ENCODE results near the gene NRG2.

NRG2 gene

DNA sequence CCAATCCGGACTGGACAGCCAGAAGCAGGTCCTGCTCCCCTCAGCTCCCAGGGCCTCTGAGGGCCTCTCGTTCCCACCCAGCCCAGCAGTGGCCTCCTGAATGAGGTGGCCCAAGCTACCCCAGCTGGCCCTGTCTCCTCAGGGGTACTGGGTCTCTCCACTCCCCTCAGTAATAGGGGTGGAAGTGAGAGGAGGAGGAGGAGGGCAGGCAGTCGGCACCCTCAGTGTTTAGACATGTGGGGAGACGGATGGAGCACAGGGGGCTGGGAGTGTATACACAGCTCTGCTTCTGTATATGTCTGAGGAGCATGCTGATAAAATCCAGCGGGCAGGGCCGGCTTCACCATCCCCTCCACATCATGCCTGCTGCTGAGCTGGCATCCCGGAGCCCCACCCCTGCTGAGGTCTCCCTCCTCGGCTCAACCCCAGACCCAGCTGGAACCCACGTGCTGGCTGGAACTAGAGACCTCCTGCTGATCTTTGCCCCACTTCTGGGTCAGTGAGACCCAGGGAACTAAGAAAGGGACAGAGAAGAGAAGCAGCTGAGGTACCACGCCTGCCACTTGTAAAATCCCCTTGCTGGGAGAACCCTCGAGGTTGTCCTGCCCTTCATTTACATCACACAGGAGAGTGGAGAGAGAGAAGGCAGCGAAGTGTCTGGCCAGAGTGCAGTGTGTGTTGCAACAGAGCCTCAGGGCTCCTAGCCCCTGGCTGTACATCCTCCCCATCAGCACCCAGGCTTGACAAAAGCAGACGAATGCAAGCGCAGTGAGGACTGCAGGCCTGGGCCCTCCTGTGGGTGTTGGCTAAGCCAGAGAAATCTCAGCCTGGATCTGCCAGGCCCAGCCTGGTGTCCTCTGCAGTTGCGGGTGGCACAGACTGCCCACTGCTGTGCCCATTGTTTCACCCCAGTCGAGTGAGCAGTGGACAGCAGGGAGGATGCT is 170.0 kb downstream of the NRG2 start:
- no peak for DNase-seq

DNA sequence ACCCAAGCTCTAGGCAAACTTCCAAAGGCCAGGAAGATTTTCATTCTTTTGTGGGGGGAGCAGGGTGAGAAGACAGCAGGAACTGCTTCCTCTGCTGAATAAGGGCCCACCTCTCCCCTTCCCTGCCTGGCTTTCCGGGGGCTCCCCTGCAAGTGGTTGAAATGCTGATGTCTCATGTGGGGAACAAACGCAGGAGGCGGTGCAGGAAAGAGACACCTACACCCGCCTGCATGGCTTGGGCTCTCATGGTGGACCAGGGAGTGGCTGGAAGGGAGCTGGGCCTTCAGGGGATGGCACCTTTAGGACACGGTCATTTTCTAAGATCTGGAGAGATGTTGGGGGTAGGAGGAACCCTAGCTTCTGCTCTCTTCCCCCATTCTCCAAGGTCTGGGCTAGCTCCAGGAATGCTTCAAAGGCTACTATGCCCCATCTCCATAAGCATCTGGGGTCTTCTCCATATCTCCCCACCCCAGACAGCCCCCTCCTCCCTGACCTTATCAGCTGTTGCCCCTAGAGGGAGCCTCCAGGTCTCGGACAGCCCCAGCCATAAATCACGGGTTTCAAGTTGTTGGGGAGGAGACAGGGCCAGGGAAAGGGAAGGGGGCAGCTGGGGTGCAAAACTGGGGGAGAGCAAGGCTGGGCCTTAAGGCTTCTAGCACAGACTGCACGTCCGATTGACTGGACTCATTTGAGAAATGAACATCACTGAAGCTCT is 170.9 kb downstream of the NRG2 start:
- DNase-seq, result no peak

DNA sequence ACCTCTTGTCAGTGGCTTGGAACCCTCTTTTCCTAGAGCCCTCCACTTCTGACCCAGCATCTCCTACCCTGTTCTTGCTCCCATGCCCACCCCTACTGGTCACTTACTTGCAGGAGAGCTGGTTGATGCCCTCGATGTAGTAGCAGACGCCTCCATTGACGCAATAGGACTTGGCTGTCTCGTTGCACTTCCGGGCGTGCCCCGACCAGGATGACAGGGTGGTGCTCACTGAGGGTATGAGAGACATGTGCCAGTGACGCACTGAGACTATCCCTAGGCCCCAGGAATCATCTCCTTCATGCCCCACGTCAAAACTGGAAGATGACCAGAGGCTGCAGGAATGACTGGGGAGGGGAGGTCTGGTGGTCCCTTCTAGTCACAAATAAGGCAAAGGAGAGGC is 171.5 kb downstream of the NRG2 start:
- no peak for DNase-seq

DNA sequence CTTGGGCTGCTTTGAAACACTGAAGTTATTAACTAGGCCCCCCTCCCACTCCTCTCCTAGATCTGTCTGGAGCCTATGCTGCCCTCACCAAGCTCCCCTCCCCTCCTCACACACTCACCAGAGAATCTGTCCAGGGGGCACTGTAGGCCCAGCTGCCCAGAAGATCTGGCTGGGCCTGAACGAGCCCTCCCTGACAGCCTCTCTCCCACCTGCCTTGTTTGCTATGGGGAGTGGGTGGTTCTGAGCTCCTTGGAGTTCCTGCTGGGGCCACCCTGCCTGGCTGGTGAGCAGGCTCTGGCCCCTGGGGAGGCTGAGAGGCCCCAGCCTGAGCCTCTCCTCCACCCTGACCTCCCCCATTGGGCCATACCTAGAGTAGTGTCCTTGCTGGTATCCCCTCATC is 172.4 kb downstream of the NRG2 start:
- no peak for DNase-seq

DNA sequence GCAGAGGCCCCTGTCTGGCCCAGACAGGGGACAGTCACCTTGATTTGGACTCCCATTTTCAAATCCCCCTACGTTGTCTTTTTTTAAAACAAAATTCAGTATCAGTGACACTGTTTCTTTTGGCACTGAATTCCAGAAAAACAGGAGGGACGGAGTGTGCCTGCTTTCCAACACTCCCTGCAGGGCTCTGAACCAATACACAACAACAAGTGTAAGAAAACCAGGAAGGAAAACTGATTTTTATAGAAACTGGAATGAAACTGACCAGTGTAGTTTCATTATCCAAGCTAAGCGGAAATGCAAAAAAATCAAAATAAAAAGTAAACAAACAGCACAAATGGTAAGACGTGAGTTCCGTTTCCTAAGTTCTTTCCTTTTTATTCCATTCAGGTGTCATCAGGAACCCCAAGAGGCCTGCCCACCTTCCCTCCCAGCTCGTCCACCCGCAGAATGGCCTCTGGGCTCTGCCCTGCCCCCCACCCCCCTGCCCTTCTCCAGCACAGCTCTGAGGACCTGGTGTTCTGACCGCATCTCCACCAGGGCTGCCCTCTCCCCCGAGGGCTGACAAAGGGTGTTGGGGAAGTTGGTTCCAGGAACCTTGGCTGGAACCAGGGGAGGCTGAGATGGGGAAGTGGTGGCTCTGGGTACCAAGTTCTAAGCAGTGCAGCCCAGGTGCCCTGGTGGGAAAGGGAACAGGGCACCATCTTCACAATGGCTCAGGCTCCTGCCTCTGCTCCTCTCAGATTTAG is 173.9 kb downstream of the NRG2 start:
- no peak for DNase-seq

DNA sequence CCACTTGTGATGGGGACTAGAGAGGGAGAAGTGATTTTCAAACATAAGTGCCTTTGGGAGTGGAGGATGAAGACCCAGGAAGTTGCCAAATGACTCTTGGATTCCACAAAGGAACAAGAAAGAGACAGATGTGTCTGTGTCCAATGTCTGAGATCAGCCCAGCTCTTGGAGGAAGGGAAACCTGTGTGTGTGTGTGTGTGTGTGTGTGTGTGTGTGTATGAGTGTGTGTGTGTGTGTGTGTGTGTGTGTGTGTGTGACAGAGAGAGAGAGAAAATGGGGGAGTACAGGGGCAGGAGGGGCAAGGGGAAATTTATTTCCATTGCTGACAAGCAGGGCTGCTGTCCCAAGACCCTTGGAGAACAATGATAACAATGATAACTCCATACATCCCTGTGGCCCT is 175.5 kb downstream of the NRG2 start:
- no peak for DNase-seq

DNA sequence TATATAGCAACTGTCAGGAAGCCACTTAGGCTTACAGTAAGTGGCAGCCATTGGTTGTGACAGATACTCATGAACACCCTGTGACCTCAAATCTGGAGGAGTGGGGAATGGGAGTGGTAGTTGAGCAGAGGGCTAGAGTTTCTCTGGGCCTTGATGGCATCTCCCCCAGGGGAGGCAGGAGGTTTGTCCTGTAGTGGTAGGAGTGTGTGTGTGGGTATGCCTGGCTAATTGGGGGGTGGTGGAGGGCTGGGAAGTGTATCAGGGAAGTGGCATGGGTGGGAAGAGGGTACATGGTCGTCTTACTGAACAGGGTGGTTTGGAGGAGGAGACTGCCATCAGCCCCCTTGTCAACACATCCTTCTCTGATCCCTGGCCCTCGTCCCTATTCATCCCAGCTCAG is 176.0 kb downstream of the NRG2 start:
- no peak for DNase-seq

DNA sequence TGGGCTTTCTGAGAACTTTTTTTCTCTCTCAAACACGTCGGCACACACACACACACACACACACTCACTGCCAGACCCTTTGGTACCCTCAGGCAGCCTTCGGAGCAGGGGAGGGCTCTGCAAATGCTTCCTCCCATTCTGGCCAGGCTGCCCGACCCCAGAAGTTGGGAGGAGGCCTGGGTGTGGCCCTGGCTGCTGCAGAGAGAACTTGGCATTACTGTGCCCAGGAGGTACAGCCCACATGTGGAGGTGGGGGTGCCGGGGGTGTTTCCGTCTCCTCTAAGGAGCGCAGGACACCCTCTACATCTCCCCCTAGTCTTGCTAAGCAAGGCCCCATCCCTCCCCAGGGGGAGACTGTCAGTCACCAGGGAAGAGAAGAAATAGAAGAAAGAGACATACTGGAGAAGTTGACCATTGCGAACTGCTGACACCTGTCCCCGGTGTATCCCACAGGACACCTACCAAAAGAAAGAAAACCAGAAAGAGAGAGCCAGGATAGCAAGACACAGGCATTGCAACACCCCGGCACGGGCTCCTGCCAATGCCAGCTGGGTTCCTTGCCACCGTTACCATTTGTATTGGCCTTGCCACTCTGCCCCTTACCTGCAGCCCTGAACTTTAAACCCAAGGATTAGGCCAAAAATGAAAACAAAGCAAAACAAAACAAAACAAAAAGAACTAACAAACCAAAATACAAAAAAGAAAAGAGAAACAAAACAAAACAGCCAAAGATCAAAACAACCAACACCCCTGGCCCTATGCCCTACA is 178.2 kb downstream of the NRG2 start:
- no peak for DNase-seq

DNA sequence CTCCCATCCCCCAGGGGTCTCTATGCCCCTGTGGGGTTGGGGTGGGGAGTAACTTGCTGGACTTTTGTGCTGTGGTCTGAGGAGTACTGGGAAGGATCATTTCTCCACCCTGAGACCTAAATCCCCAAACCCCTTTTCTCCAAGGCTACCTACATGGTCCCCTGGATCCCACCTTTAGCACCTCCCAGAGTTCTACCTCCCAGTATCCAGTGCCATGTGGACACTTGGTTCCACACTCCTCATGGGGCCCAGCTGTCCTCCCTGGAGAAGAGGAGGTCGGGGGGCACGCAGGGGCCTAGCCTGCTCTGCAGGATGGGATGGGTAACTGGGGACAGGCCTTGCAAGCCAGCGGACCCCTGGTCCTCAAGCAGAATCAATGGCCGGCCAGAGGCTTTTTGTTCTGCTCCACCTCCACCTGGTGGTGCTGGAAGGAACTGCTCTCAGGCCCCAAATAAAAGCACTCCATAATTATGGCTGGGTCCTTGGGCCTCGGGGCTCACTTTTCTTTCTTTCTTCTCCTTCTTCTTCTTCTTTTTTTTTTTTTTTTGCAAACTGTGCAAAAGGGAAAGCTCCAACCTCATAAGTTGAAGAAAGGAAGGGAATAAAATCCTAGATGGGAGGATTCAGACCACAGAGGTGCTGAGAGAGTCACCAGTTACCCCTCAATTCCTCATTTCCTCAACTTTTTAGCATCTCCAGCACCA is 179.1 kb downstream of the NRG2 start:
- peak; percentile 24 to 69 for DNase-seq

DNA sequence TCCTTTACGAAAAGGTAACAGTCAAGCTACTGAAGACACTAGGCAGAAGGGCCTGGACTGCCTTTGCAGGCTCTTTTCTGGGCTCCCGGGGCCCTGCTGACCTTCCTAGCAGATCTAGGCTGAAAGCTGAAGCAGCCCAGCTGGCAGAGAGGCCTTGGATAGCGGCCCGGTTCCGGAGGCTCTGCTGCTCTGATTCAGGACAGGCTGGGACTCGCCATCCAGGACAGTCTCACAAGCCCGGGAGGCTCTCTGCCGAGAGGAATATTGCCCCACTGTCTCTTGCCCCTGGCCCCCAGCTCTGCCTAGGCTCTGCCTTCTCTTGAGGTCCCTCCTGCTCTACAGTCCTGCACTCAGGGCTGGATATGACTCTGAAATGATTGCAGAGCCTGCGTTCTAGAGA is 179.7 kb downstream of the NRG2 start:
- DNase-seq, result no peak

DNA sequence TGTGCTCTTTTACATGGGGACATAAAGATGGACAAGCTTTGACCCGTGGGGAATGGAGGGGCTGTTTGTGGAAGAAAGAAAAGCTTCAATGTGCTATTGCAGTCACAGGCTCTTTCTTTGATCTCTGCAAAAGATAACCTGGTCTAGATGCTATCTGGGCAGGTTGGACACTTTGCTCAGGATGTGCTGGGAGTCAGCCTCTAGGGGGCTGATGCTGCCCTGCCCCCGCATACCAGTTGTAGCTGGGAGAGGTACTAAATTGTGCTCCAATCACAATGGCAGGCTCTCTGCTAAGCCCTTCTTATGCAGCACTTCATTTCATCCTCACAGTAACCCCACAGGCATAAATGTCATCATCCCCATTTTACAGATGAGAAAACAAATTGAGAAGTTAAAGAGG is 180.3 kb downstream of the NRG2 start:
- DNase-seq, result no peak

DNA sequence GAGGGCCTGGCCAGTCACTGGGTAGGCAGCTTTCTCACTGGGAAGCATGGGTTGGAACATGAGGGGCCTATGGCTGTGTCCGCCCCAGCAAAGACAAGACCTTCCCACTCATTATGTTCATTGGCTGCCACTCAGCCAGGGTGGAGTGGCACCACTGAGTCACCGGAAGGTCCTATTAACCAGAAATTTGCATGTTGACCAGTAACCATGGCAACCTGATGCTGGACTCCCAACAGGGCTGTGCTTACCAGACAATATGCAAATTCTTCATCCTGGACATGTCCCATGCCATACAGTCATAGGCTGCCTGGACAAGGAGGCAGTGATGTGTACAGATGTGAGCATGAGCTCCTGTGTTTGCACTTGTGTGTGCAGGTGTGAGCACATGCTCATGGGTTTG is 180.8 kb downstream of the NRG2 start:
- peak; percentile 27 to 33 for DNase-seq

DNA sequence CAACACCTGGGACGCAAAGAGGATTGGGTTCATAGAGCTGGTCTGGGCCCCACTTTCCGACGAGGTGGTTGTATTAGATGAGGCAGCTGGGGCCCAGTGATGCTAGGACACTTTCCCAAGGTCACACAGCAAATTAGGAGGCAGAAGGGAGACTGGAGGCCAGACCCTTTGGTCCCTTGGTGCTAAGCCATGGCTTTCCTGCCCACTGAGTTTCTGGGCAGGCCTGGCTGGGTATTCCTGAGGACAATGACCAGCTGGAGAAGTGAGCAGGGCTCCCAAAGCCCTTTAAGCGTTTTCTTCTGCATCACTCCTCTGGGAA is 181.3 kb downstream of the NRG2 start:
- no peak for DNase-seq

DNA sequence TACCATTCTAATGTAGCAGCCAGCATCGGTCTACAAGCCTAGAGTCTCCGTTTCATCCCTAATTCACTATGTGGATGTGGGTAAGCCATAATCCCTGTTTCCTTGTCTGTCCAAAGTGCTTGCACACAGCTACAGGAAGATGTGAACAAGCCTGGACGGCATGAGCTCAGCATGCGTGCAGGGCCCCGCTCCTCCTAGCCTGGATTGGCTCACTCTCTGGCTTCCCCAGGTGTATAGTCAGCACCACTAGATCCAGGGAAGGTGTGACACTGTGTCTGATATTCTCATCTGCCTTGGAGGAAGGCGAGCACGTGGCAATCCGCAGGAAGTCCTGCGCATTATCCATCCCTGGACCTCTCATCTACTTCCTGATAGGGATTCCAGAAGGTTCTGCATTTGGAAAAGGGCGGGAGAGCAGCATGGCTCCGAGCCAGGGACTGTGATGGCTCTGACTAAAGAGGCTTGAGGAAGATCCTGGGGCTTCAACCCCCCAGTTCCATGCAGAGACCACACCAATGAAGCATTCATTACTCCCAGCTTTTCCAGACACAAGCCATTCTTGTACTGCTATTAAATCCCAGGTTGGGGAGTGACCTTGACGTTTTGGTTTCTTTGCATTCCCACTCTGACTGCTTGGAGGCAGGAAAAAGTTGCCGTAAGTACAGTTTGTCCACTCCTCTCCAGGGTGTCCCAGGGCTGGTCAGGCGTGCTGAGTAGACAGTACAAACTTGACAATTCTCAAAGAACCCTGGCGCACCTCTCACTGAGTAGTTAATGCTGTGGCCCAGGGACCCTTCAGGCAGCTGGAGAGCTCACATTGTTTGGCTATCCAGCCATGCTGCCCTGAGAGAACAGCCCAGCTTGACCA is 181.8 kb downstream of the NRG2 start:
- no peak for DNase-seq

DNA sequence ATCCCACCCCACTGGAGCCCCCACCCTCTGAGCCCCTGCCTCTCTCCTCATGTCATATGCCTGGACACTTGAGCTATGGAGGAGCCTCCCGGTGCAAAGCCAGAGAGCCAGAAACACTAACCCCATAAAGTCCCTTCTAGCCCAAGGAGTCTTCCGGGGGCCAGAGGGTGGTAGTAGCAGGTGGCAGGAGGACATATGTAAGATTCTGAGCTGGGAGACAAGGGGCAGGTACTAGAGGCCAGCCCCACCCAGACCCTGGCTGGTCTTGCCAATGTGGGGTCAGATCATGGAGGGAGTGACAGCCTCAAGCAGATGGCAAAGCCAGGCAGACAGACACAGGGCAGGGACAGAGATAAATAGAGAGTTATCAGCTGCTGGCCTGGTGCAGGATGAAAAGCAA is 184.1 kb downstream of the NRG2 start:
- no peak for DNase-seq

DNA sequence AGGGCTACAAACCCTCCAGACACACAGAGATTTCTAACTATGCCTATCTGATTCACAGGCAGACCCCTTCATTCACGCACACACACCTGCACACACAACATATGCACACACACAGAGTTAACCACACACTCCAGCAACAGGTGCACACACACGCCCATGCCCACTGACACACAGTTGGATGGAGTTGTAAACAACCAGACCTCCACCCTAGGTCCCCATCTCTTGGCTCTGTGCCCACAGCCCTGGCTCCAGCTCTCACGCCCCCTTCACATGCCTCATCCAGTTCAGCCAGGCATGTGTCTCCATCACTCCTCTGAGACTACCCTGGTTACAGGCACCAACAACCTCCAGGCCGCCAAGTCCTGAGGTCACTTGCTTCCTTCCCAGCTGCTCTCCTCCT is 186.4 kb downstream of the NRG2 start:
- DNase-seq, result no peak

DNA sequence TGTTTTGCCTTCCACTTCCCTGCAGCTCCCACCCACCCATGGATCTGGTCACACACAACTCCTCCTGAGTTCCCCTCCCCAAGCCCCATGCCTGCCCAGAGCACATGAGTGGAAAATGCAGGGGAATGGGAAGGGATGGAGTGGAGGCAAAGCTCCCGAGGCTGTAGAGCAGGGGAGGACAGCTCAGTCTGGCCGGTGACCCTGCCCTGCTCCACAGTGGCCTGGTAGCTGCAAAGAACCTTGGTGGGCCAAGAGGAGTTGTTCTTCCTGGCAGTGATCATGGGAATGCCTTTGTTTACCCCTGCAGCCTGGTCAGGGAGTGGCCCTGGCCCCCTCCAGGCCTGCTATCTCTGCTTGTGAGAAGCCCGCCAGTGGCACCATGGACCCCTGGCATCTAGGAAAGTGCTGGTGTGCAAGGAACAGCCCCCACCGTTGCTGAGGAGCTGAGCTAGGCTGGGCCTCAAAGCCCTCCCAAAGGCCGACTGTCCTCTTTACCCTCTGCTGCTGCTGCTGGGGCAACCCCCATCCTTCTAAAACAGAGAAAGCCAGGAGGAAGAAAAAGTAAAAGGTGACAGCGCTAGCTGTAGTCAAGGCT is 187.1 kb downstream of the NRG2 start:
- no peak for DNase-seq

DNA sequence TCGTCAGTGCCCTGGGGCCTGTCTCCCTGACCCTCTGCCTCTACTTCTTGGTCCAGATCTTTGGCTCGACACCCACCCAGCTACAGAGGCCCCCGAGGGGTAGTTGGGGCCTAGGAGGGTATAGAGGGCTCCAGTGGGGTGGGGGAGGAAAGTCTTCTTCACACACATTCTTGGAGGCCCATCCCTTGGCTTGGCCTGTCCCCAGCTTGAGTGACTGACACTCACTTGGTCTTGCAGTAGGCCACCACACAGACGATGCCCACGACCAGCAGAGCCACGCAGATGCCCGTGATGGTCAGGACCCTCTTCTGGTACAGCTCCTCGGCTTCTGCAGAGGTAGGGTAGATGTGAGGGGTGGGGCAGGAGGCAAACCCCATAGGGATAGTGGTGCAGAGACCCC is 187.6 kb downstream of the NRG2 start:
- no peak for DNase-seq

DNA sequence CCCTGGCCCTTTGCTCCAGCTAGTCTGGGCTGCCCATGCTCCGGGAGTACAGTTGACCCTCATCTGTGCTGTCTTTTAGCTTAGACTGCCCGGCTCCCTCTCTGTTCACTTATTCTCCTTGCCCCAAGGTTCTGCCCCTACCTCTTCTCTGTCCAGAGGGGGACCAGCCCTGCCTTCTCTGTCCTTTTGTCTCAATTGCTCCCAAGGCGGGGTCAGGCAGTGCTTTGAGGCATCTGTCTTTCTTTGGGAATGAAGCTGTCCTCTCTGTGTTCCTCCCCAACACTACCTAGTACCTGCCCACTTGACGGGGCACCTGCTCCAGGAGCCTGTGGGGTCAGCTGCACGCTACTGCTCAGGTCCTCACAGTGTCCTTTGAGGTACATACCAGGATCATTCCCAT is 188.1 kb downstream of the NRG2 start:
- DNase-seq, result no peak

DNA sequence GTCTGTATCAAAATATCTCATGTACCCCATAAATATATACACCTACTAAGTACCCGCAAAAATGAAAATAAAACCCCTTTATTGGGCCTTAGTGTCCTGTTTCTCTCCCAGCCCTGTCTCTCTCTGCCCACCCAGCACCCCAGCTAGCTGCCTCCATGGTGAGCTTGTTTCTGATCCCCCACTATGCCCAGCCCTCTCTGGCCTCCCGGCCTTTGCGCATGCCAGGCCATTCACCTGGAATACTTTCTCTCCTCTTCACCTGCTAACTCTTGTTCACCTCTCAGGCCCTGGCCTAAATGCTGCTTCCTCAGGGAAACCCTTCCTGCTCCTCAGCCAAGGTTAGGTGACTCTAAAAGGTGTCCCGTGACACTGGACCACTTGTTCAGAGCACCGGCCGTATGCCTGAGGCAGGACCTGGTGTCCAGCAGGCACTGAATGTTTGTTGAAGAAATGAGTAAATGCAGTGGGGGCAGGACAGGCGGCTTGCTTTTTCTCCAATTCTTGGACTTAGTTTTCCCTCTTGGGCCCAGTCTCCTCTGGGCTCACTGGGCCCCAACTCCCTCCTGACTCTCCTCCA is 189.0 kb downstream of the NRG2 start:
- no peak for DNase-seq

DNA sequence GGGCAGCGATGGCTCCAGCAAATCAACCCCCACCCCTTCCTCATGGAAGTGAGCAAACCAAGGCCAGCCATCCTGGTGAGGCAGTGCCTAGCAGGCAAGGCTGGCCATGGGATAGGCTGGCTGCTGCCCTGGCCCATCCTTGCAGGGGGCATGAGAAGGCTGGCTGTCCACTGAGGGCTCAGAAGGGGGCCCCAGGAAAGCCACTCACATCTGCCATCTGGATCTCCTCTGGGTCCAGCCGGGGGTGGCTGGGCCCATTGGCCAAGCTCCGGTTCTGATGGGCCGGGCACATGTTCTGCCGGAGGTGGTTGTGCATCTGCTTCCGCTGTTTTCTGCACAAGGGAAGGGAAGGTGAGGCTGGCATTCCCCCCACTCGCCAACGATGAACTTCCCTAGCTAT is 190.4 kb downstream of the NRG2 start:
- no peak for DNase-seq

Data from inflammatory macrophage treated with lipopolysaccharide for 1 hour (primary cell).